ENCODE data around the gene LRIT1. TPM values are rescaled to one million over a fixed set of nuclear protein-coding genes. Genes with fewer than 3 reads are reported as not detected.

Gene LRIT1
- total RNA-seq, 3 donors from 2014 or later (not counting 1 experiment from before 2014, with no cell fraction given) = not detected

DNA sequence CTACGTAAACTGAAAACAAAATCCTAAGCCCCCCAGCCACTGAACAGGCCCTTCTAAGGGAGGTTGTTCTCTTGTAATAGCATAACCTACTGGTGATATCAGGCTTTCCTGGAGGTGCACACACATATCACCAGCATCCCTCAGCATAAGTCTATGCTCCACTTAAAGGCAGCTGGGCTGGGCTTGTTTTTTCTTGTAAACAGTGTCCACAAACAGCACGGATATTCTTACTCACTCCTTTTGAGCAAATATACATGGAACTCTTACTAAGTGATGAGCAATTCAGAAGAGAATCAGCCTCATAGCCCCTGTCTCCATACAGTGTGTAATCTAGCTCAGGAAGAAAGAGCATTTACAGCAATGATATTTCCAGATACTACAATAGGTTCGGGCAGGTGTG is 2.4 kb downstream of the LRIT1 start:
- TF ChIP-seq, protein P1, sequence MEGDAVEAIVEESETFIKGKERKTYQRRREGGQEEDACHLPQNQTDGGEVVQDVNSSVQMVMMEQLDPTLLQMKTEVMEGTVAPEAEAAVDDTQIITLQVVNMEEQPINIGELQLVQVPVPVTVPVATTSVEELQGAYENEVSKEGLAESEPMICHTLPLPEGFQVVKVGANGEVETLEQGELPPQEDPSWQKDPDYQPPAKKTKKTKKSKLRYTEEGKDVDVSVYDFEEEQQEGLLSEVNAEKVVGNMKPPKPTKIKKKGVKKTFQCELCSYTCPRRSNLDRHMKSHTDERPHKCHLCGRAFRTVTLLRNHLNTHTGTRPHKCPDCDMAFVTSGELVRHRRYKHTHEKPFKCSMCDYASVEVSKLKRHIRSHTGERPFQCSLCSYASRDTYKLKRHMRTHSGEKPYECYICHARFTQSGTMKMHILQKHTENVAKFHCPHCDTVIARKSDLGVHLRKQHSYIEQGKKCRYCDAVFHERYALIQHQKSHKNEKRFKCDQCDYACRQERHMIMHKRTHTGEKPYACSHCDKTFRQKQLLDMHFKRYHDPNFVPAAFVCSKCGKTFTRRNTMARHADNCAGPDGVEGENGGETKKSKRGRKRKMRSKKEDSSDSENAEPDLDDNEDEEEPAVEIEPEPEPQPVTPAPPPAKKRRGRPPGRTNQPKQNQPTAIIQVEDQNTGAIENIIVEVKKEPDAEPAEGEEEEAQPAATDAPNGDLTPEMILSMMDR (IDR thresholded peaks at IDR 0.05) = no peak
- H3K9me3 Mint-ChIP-seq = no peaks in the 10 kb centered on the region
- peaks cover 17 to 26% of the 10 kb centered on the region in 2 donors for H3K27me3 Mint-ChIP-seq (ENCODE audit: low read depth in 2 of 2)
- Histone ChIP-seq H3K4me3 (ENCODE audit: low read length) (no peak overlapping the region), H3K27ac (ENCODE audit: low read length) (no peak overlapping the region), H3K27me3 (ENCODE audit: control insufficient read depth, insufficient read depth, low read length) (no peaks in the 10 kb centered on the region), H3K4me1 (ENCODE audit: control insufficient read depth, insufficient read depth, low read length) (no peaks in the 10 kb centered on the region), H3K9me3 (ENCODE audit: control insufficient read depth, insufficient read depth, low read length) (no peaks in the 10 kb centered on the region), H3K36me3 (ENCODE audit: control insufficient read depth, insufficient read depth, low read length) (no peaks in the 10 kb centered on the region)
- H3K27ac Mint-ChIP-seq = no peak overlapping the region
- H3K4me1 Mint-ChIP-seq = no peaks in the 10 kb centered on the region
- no peaks in the 10 kb centered on the region for H3K36me3 Mint-ChIP-seq
- 100% methylated on average over 2 of the region's 3 CpGs for WGBS (ENCODE audit: insufficient coverage)
- no peak for ATAC-seq
- no peak for DNase-seq
- H3K4me3 Mint-ChIP-seq = no peak overlapping the region
- intact Hi-C loops (cut with micrococcal nuclease) = no loop called here

DNA sequence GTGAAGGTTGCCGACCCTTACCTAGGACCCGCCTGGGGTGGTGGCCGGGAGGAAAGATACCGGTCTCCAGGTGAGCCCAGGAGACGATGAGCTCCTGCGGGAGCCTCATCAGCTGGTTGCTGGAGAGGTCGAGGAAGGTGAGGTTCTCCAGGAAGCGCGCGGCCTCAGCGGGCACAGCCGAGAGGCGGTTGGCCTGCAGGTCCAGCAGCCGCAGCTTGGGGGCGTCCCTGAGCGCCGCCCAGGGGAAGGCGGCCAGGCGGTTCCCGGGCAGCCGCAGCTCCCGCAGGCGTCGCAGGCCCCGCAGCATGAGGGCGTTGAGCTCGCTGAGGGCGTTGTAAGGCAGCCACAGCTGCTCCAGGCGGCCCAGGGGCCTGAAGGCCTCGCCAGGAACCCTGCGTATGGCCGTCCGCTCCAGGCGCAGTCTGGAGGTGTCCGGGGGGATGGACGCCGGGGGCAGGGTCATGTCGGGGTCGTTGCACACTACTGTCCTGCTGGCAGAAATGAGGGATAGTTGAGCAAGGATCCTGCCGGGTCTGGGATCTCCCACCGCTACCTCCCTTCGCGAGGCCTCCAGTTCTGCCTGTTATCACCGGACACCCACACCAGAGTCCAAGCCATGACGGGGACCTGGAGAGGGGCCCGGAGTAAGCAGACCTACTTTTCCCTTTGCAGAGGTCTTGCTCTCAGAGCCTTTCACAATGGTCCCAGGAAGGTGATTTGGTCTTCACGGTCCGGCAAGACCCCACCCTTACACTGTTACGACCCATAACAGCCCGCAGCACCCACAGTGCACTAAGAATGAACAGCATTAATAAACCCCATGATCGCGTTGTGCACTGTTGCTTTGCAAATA is 3.9 kb downstream of the LRIT1 start:
- Mint-ChIP-seq H3K27ac (no peak overlapping the region), H3K9me3 (no peaks in the 10 kb centered on the region), H3K36me3 (no peaks in the 10 kb centered on the region), H3K4me3 (no peak overlapping the region), H3K27me3 (ENCODE audit: low read depth in 2 of 2) (peaks cover 17 to 26% of the 10 kb centered on the region in 2 donors), H3K4me1 (no peaks in the 10 kb centered on the region)
- Histone ChIP-seq H3K9me3 (ENCODE audit: control insufficient read depth, insufficient read depth, low read length) (no peaks in the 10 kb centered on the region), H3K4me3 (ENCODE audit: low read length) (no peak overlapping the region), H3K27me3 (ENCODE audit: control insufficient read depth, insufficient read depth, low read length) (no peaks in the 10 kb centered on the region), H3K4me1 (ENCODE audit: control insufficient read depth, insufficient read depth, low read length) (no peaks in the 10 kb centered on the region), H3K27ac (ENCODE audit: low read length) (no peak overlapping the region), H3K36me3 (ENCODE audit: control insufficient read depth, insufficient read depth, low read length) (no peaks in the 10 kb centered on the region)
- TF ChIP-seq, protein P1 (IDR thresholded peaks at IDR 0.05) = no peak
- no peak for DNase-seq
- 55% methylated on average over 52 of the region's 52 CpGs for WGBS (ENCODE audit: insufficient coverage)
- no peak for ATAC-seq
- intact Hi-C loops (cut with micrococcal nuclease) = no loop called here

DNA sequence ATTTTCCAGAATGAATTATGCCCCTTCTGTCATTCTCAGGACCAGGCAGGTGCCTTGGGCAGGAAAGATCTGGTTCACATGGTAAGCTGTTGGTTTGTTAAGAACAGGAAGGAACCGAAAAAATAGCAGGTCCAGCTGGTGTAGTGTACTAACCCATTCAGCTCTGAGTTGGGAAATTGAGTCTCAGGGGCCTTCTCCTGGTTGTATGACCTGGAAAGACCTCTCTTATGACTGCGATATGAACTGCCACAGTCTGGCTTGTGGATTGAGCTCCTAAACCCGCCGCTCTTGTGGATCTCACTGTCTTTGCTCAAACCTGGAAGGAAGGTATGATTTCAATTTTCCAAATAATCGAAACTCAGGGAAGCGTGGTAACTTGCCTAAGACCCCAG is 4.5 kb downstream of the LRIT1 start:
- Histone ChIP-seq H3K27me3 (ENCODE audit: control insufficient read depth, insufficient read depth, low read length) (no peaks in the 10 kb centered on the region), H3K4me1 (ENCODE audit: control insufficient read depth, insufficient read depth, low read length) (no peaks in the 10 kb centered on the region), H3K36me3 (ENCODE audit: control insufficient read depth, insufficient read depth, low read length) (no peaks in the 10 kb centered on the region), H3K9me3 (ENCODE audit: control insufficient read depth, insufficient read depth, low read length) (no peaks in the 10 kb centered on the region), H3K4me3 (ENCODE audit: low read length) (no peak overlapping the region), H3K27ac (ENCODE audit: low read length) (no peak overlapping the region)
- ATAC-seq (no peak), DNase-seq (no peak)
- intact Hi-C loops (cut with micrococcal nuclease) = no loop called here
- H3K36me3 Mint-ChIP-seq = no peaks in the 10 kb centered on the region
- TF ChIP-seq, protein P1 (IDR thresholded peaks at IDR 0.05) = no peak
- no peaks in the 10 kb centered on the region for H3K4me1 Mint-ChIP-seq
- WGBS (ENCODE audit: insufficient coverage) = 79% methylated on average over 6 of the region's 6 CpGs
- no peak overlapping the region for H3K27ac Mint-ChIP-seq
- H3K27me3 Mint-ChIP-seq (ENCODE audit: low read depth in 2 of 2) = peaks cover 17 to 28% of the 10 kb centered on the region in 2 donors
- H3K9me3 Mint-ChIP-seq = no peaks in the 10 kb centered on the region
- no peak overlapping the region for H3K4me3 Mint-ChIP-seq
